PC-9 (cell line): ENCODE results near the gene SGTA.

Experiments used
- CTCF ChIP-seq: fragments of 200-600 bp; sonication (generic); conservative IDR thresholded peaks from 2 replicates; pipeline ENCODE4 v1.6.1; 2017; ENCODE audit warnings: mixed run types, antibody characterized with exemption, mild to moderate bottlenecking, moderate library complexity
- EZH2 ChIP-seq: fragments of 200-600 bp; sonication (generic); IDR thresholded peaks from 2 replicates; pipeline ENCODE4 v1.8.0; 2017; ENCODE audit warnings: antibody characterized with exemption, low read depth

DNA sequence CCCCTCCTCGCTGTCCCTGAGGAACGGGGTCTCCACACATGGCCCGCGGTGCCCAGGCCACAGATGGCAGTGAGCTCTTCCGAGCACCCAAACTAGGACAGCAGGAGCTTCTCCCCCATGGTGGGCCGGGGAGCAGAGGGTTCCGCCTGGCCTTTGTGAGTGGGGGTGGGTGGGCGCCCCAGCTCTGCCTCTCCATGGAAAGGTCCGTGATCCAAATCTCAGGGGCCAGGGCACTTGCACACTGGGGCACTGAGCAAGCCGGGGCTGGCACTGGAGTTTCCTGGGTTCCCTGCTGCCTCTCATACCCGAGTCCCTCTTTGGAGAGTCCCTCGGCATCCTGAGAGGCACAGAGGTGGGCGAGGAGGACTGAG lies 59.7 kb downstream of the SGTA start:
- TF ChIP-seq CTCF = no peak
- no peak for TF ChIP-seq EZH2
